Measurements from ENCODE around the gene TRPV5.

TRPV5 gene

GRCh38 chr7:142940966-142941535 is 7.5 kb upstream of the TRPV5 start:
- H3K4me3 ChIP-seq (replicated peaks; ENCODE audit: low read depth, low read length), result no peak overlapping the region
- no peaks in the 10 kb centered on the region for H3K27me3 ChIP-seq (replicated peaks; ENCODE audit: control insufficient read depth, insufficient read depth, low read length)
- TF ChIP-seq CTCF (IDR thresholded peaks at IDR 0.05; ENCODE audit: insufficient read depth, low read length, poor library complexity, severe bottlenecking), result no peak
- no peak for DNase-seq (ENCODE audit: extremely low read depth, insufficient read length)
- no peaks in the 10 kb centered on the region for H3K36me3 ChIP-seq (ENCODE audit: control insufficient read depth, insufficient read depth, low read length)

- H3K36me3 ChIP-seq (ENCODE audit: control insufficient read depth, insufficient read depth, low read length), result no peaks in the 10 kb centered on the region
- H3K27me3 ChIP-seq (replicated peaks; ENCODE audit: control insufficient read depth, insufficient read depth, low read length), result no peaks in the 10 kb centered on the region
- no peak within 1 kb of the TSS for H3K4me3 ChIP-seq (replicated peaks; ENCODE audit: low read depth, low read length)
- DNase-seq (ENCODE audit: extremely low read depth, insufficient read length), result no peak
- peak; percentile 58 for TF ChIP-seq CTCF (IDR thresholded peaks at IDR 0.05; ENCODE audit: insufficient read depth, low read length, poor library complexity, severe bottlenecking)
Observed at GRCh38 chr7:142939226-142939910, 5.8 kb upstream of the TRPV5 start, which contains the start of gene LLCFC1. Gene LLCFC1 (plus strand): TSS chr7:142939484. CDS start chr7:142939622, 138 bp downstream.

- TF ChIP-seq CTCF (IDR thresholded peaks at IDR 0.05; ENCODE audit: insufficient read depth, low read length, poor library complexity, severe bottlenecking), result no peak
- no peak for DNase-seq (ENCODE audit: extremely low read depth, insufficient read length)
- Histone ChIP-seq H3K27me3 (replicated peaks; ENCODE audit: control insufficient read depth, insufficient read depth, low read length) (no peaks in the 10 kb centered on the region), H3K4me3 (replicated peaks; ENCODE audit: low read depth, low read length) (no peak overlapping the region), H3K36me3 (ENCODE audit: control insufficient read depth, insufficient read depth, low read length) (no peaks in the 10 kb centered on the region)
Observed at GRCh38 chr7:142938611-142939010, 5.1 kb upstream of the TRPV5 start.

GRCh38 chr7:142935941-142936565 is 2.5 kb upstream of the TRPV5 start:
- DNase-seq (ENCODE audit: extremely low read depth, insufficient read length), result no peak
- no peaks in the 10 kb centered on the region for H3K36me3 ChIP-seq (ENCODE audit: control insufficient read depth, insufficient read depth, low read length)
- H3K4me3 ChIP-seq (replicated peaks; ENCODE audit: low read depth, low read length), result no peak overlapping the region
- no peaks in the 10 kb centered on the region for H3K27me3 ChIP-seq (replicated peaks; ENCODE audit: control insufficient read depth, insufficient read depth, low read length)
- no peak for TF ChIP-seq CTCF (IDR thresholded peaks at IDR 0.05; ENCODE audit: insufficient read depth, low read length, poor library complexity, severe bottlenecking)

- no peak for TF ChIP-seq CTCF (IDR thresholded peaks at IDR 0.05; ENCODE audit: insufficient read depth, low read length, poor library complexity, severe bottlenecking)
- no peak for DNase-seq (ENCODE audit: extremely low read depth, insufficient read length)
- no peaks in the 10 kb centered on the region for H3K36me3 ChIP-seq (ENCODE audit: control insufficient read depth, insufficient read depth, low read length)
Observed at GRCh38 chr7:142934056-142934455, 510 bp upstream of the TRPV5 start.

More at GRCh38 chr7:142934056-142934455, 510 bp upstream of the TRPV5 start:
- no peak overlapping the region for H3K4me3 ChIP-seq (replicated peaks; ENCODE audit: low read depth, low read length)
- H3K27me3 ChIP-seq (replicated peaks; ENCODE audit: control insufficient read depth, insufficient read depth, low read length), result no peaks in the 10 kb centered on the region

Measured in GM06990 (cell line).